ENCODE results near the gene EXOC1. TPM values are rescaled to one million over a fixed set of nuclear protein-coding genes. Genes with fewer than 3 reads are reported as not detected.

EXOC1 gene
- total RNA-seq (10 to 100 TPM; 14.2 to 44.2 (median 29.8) TPM), polyA plus RNA-seq (10 to 100 TPM; 20.7 to 31.2 (median 22.2) TPM)
- long read RNA-seq, donor 1, partial matches to known transcripts: 0 of 5 reads
- long read RNA-seq, donor 1, other reads (novel, unspliced or antisense): 0 of 5 reads
- long read RNA-seq, donor 2, partial matches to known transcripts: 0 of 4 reads
- long read RNA-seq, donor 2, other reads (novel, unspliced or antisense): 0 of 4 reads
- long read RNA-seq, donor 3, partial matches to known transcripts: 0 of 3 reads
- long read RNA-seq, donor 3, other reads (novel, unspliced or antisense): 0 of 3 reads
- long read RNA-seq, donor 4, partial matches to known transcripts: 14 of 22 reads
- long read RNA-seq, donor 4, other reads (novel, unspliced or antisense): 7 of 22 reads
- long read RNA-seq, donor 5, transcript EXOC1-202 (18 exons, 3,248 nt): minor isoform, 5 of 54 reads
- long read RNA-seq, donor 5, transcript EXOC1-201 (19 exons, 3,357 nt): minor isoform, 9 of 54 reads
- long read RNA-seq, donor 5, transcript EXOC1-203 (19 exons, 3,551 nt): major isoform, 11 of 54 reads
- long read RNA-seq, donor 5, partial matches to known transcripts: 4 of 54 reads
- long read RNA-seq, donor 5, other reads (novel, unspliced or antisense): 25 of 54 reads
- long read RNA-seq, donor 6, partial matches to known transcripts: 8 of 13 reads
- long read RNA-seq, donor 6, other reads (novel, unspliced or antisense): 4 of 13 reads
- long read RNA-seq, donor 7: 0 reads
- long read RNA-seq, donor 8, partial matches to known transcripts: 0 of 1 reads
- long read RNA-seq, donor 8, other reads (novel, unspliced or antisense): 0 of 1 reads
- long read RNA-seq, donor 9, partial matches to known transcripts: 0 of 3 reads
- long read RNA-seq, donor 9, other reads (novel, unspliced or antisense): 0 of 3 reads
- long read RNA-seq, donor 10: 0 reads

- TF ChIP-seq CTCF (IDR thresholded peaks at IDR 0.05) (no peak), POLR2A (IDR thresholded peaks at IDR 0.05) (peak; percentile 27 to 55)
- H3K4me1 ChIP-seq (replicated peaks in 1 of 2): peaks cover 9 to 16% of the 10 kb centered on the region in 2 donors
- H3K4me3 ChIP-seq: peak within 1 kb of the TSS; percentile 13 to 96 (median 88)
- no peaks in the 10 kb centered on the region for H3K36me3 ChIP-seq (replicated peaks in 1 of 2)
- peak; percentile 97 to 99 (median 99) for DNase-seq
- WGBS, 4 donors: 0 to 1% (median 0%) methylated on average over 47 to 50 of the region's 50 CpGs
- H3K27ac ChIP-seq: peak within 1 kb of the TSS in 4 of 5 donors; percentile 69 to 92 (median 80)
- intact Hi-C loops (cut with DNase I): no loop called here
- no peaks in the 10 kb centered on the region for H3K9me3 ChIP-seq (replicated peaks in 1 of 3)
- H3K27me3 ChIP-seq: no peaks in the 10 kb centered on the region
These were observed at the start of gene EXOC1 for GRCh38 chr4:55853484-55854046. Gene EXOC1 (plus strand): TSS chr4:55853648. CDS start chr4:55858324, 4,676 bp downstream.

- Histone ChIP-seq H3K36me3 (replicated peaks in 1 of 2) (no peaks in the 10 kb centered on the region), H3K27me3 (no peaks in the 10 kb centered on the region), H3K9me3 (replicated peaks in 1 of 3) (no peaks in the 10 kb centered on the region), H3K4me3 (no peak overlapping the region), H3K27ac (no peak overlapping the region), H3K4me1 (replicated peaks in 1 of 2) (no peaks in the 10 kb centered on the region)
- intact Hi-C loops (cut with DNase I): no loop called here
- no peak for DNase-seq
- TF ChIP-seq POLR2A (IDR thresholded peaks at IDR 0.05) (no peak), CTCF (IDR thresholded peaks at IDR 0.05) (no peak)
These were observed 45.9 kb upstream of the EXOC1 start for GRCh38 chr4:55807556-55807955.

- Histone ChIP-seq H3K4me3 (no peak overlapping the region), H3K27me3 (no peaks in the 10 kb centered on the region), H3K9me3 (replicated peaks in 1 of 3) (no peaks in the 10 kb centered on the region), H3K36me3 (replicated peaks in 1 of 2) (no peaks in the 10 kb centered on the region), H3K27ac (no peak overlapping the region), H3K4me1 (replicated peaks in 1 of 2) (no peaks in the 10 kb centered on the region)
- intact Hi-C loops (cut with DNase I): no loop called here
- WGBS, 4 donors: 56 to 71% (median 61%) methylated on average over 2 of the region's 2 CpGs
- no peak for DNase-seq
- TF ChIP-seq POLR2A (IDR thresholded peaks at IDR 0.05) (no peak), CTCF (IDR thresholded peaks at IDR 0.05) (no peak)
These were observed 45.3 kb upstream of the EXOC1 start for GRCh38 chr4:55808186-55808585.

GRCh38 chr4:55808632-55809031, 44.8 kb upstream of the EXOC1 start:
- no peaks in the 10 kb centered on the region for H3K27me3 ChIP-seq
- no peak overlapping the region for H3K27ac ChIP-seq
- no peak for DNase-seq
- WGBS, 4 donors: 62 to 69% (median 67%) methylated on average over 5 of the region's 5 CpGs
- H3K4me3 ChIP-seq: no peak overlapping the region
- intact Hi-C loops (cut with DNase I): no loop called here
- no peaks in the 10 kb centered on the region for H3K9me3 ChIP-seq (replicated peaks in 1 of 3)
- H3K4me1 ChIP-seq (replicated peaks in 1 of 2): no peaks in the 10 kb centered on the region
- H3K36me3 ChIP-seq (replicated peaks in 1 of 2): no peaks in the 10 kb centered on the region
- no peak for TF ChIP-seq POLR2A (IDR thresholded peaks at IDR 0.05)
- TF ChIP-seq CTCF (IDR thresholded peaks at IDR 0.05): no peak

Data from adrenal gland (tissue), 19 donors.